Measurements from ENCODE around the gene VIL1. TPM values are rescaled to one million over a fixed set of nuclear protein-coding genes. Genes with fewer than 3 reads are reported as not detected.

Gene VIL1
- total RNA-seq (2014; rRNA removed; shearing (Covaris generic)) = 0.02 and 0.03 TPM in 2 replicates

- no peaks in the 10 kb centered on the region for H3K27me3 ChIP-seq
- H3K27ac ChIP-seq = no peak within 1 kb of the TSS
- no peaks in the 10 kb centered on the region for H3K9me3 ChIP-seq (replicated peaks)
- H3K4me3 ChIP-seq = no peak within 1 kb of the TSS
- no peak for DNase-seq
- H3K36me3 ChIP-seq = no peaks in the 10 kb centered on the region
- no peaks in the 10 kb centered on the region for H3K4me1 ChIP-seq
Observed at GRCh38 chr2:218418717-218419458, at the start of gene VIL1. Gene VIL1 (plus strand): TSS chr2:218419123. CDS start chr2:218423779, 4,656 bp downstream.

- Histone ChIP-seq H3K27me3 (no peaks in the 10 kb centered on the region), H3K4me1 (no peaks in the 10 kb centered on the region), H3K27ac (no peak overlapping the region), H3K9me3 (replicated peaks) (no peaks in the 10 kb centered on the region), H3K4me3 (no peak overlapping the region), H3K36me3 (no peaks in the 10 kb centered on the region)
- no peak for DNase-seq
Observed at GRCh38 chr2:218369330-218369729, 49.6 kb upstream of the VIL1 start.

GRCh38 chr2:218370410-218371063 lies 48.4 kb upstream of the VIL1 start:
- no peaks in the 10 kb centered on the region for H3K27me3 ChIP-seq
- DNase-seq = no peak
- no peaks in the 10 kb centered on the region for H3K4me1 ChIP-seq
- H3K4me3 ChIP-seq = no peak overlapping the region
- H3K36me3 ChIP-seq = no peaks in the 10 kb centered on the region
- H3K27ac ChIP-seq = no peak overlapping the region
- no peaks in the 10 kb centered on the region for H3K9me3 ChIP-seq (replicated peaks)

- no peak for DNase-seq
- no peaks in the 10 kb centered on the region for H3K36me3 ChIP-seq
- no peaks in the 10 kb centered on the region for H3K4me1 ChIP-seq
- no peak overlapping the region for H3K27ac ChIP-seq
- no peaks in the 10 kb centered on the region for H3K27me3 ChIP-seq
- no peak overlapping the region for H3K4me3 ChIP-seq
- no peaks in the 10 kb centered on the region for H3K9me3 ChIP-seq (replicated peaks)
Observed at GRCh38 chr2:218371983-218372350, 47.0 kb upstream of the VIL1 start.

GRCh38 chr2:218374795-218375194 lies 44.1 kb upstream of the VIL1 start:
- no peak for DNase-seq
- H3K4me3 ChIP-seq = no peak overlapping the region
- no peak overlapping the region for H3K27ac ChIP-seq
- no peaks in the 10 kb centered on the region for H3K4me1 ChIP-seq
- no peaks in the 10 kb centered on the region for H3K27me3 ChIP-seq
- H3K36me3 ChIP-seq = no peaks in the 10 kb centered on the region
- no peaks in the 10 kb centered on the region for H3K9me3 ChIP-seq (replicated peaks)

- DNase-seq = no peak
- H3K27ac ChIP-seq = no peak overlapping the region
- H3K4me1 ChIP-seq = no peaks in the 10 kb centered on the region
- no peaks in the 10 kb centered on the region for H3K27me3 ChIP-seq
- no peaks in the 10 kb centered on the region for H3K9me3 ChIP-seq (replicated peaks)
- H3K36me3 ChIP-seq = no peaks in the 10 kb centered on the region
- H3K4me3 ChIP-seq = no peak overlapping the region
Observed at GRCh38 chr2:218375212-218375611, 43.7 kb upstream of the VIL1 start.

- Histone ChIP-seq H3K36me3 (no peaks in the 10 kb centered on the region), H3K4me1 (no peaks in the 10 kb centered on the region), H3K4me3 (no peak overlapping the region), H3K27ac (no peak overlapping the region), H3K9me3 (replicated peaks) (no peaks in the 10 kb centered on the region), H3K27me3 (no peaks in the 10 kb centered on the region; the same call in 1 of the 2 replicates)
- no peak for DNase-seq
Observed at GRCh38 chr2:218378053-218378452, 40.9 kb upstream of the VIL1 start.

GRCh38 chr2:218381916-218382366 lies 37.0 kb upstream of the VIL1 start, which contains the start of gene SLC11A1:
Gene SLC11A1 (plus strand): TSS chr2:218382273. CDS start chr2:218382369, 96 bp downstream.
- Histone ChIP-seq H3K4me1 (no peaks in the 10 kb centered on the region), H3K9me3 (replicated peaks) (no peaks in the 10 kb centered on the region), H3K27me3 (no peaks in the 10 kb centered on the region; the same call in 1 of the 2 replicates), H3K4me3 (no peak within 1 kb of the TSS), H3K36me3 (no peaks in the 10 kb centered on the region), H3K27ac (no peak within 1 kb of the TSS)
- DNase-seq = no peak

- Histone ChIP-seq H3K4me1 (peaks cover 8% of the 10 kb centered on the region; the same call in 1 of the 2 replicates), H3K4me3 (no peak overlapping the region), H3K36me3 (no peaks in the 10 kb centered on the region), H3K27ac (no peak overlapping the region), H3K27me3 (no peaks in the 10 kb centered on the region; the same call in 1 of the 2 replicates), H3K9me3 (replicated peaks) (no peaks in the 10 kb centered on the region)
- DNase-seq = no peak
Observed at GRCh38 chr2:218382785-218383184, 36.1 kb upstream of the VIL1 start.

- H3K4me1 ChIP-seq = peaks cover 8% of the 10 kb centered on the region; the same call in 1 of the 2 replicates
- no peaks in the 10 kb centered on the region for H3K9me3 ChIP-seq (replicated peaks)
- H3K27ac ChIP-seq = no peak overlapping the region
- H3K27me3 ChIP-seq = no peaks in the 10 kb centered on the region; the same call in 1 of the 2 replicates
- DNase-seq = no peak
- H3K36me3 ChIP-seq = no peaks in the 10 kb centered on the region
- H3K4me3 ChIP-seq = no peak overlapping the region
Observed at GRCh38 chr2:218383892-218384519, 34.9 kb upstream of the VIL1 start.

GRCh38 chr2:218384975-218385374 lies 33.9 kb upstream of the VIL1 start:
- Histone ChIP-seq H3K36me3 (no peaks in the 10 kb centered on the region), H3K9me3 (replicated peaks) (no peaks in the 10 kb centered on the region), H3K27ac (no peak overlapping the region), H3K4me1 (peaks cover 8% of the 10 kb centered on the region; the same call in 1 of the 2 replicates), H3K4me3 (no peak overlapping the region), H3K27me3 (no peaks in the 10 kb centered on the region; the same call in 1 of the 2 replicates)
- DNase-seq = no peak

GRCh38 chr2:218386505-218387368 lies 32.2 kb upstream of the VIL1 start:
- Histone ChIP-seq H3K27me3 (no peaks in the 10 kb centered on the region; the same call in 1 of the 2 replicates), H3K9me3 (replicated peaks) (no peaks in the 10 kb centered on the region), H3K36me3 (no peaks in the 10 kb centered on the region), H3K4me3 (peak overlapping the region; percentile 48; the same call in 1 of the 2 replicates), H3K4me1 (peaks cover 8% of the 10 kb centered on the region; the same call in 1 of the 2 replicates), H3K27ac (no peak overlapping the region)
- no peak for DNase-seq

- H3K36me3 ChIP-seq = no peaks in the 10 kb centered on the region
- H3K9me3 ChIP-seq (replicated peaks) = no peaks in the 10 kb centered on the region
- no peaks in the 10 kb centered on the region; the same call in 1 of the 2 replicates for H3K27me3 ChIP-seq
- H3K27ac ChIP-seq = peak overlapping the region; percentile 8; the same call in 1 of the 2 replicates
- peak; percentile 57 to 76 for DNase-seq
- H3K4me1 ChIP-seq = peaks cover 8% of the 10 kb centered on the region; the same call in 1 of the 2 replicates
- H3K4me3 ChIP-seq = peak overlapping the region; percentile 48
Observed at GRCh38 chr2:218387369-218388194, 31.3 kb upstream of the VIL1 start.

Data from SJCRH30 (cell line).